Measurements from ENCODE around the gene CDK19. TPM values are rescaled to one million over a fixed set of nuclear protein-coding genes. Genes with fewer than 3 reads are reported as not detected.

CDK19 gene
- total RNA-seq, 1 donor from 2014 or later = 26.6 TPM

DNA sequence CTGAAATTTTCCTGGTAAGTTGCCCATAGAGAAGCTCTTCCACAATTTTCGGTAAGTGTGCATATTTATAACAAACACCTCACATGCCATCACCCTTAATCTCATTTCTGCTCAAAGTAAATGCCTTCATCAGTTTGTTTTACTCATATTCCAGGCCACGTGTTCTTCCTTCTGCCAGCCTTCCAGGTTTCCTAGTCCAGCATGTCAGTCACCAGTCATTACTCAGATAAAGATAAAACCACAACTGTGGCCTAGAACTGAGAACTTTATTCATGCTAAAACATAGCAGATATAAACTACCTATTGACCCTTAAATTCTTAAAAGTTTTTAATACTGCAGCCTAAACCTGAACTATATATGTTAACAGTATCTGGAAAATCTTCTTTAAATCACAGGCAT, 189.4 kb downstream of the CDK19 start:
- Histone ChIP-seq H3K27me3 (no peaks in the 10 kb centered on the region), H3K4me3 (no peak overlapping the region), H3K27ac (no peak overlapping the region), H3K9me3 (no peaks in the 10 kb centered on the region), H3K4me1 (no peaks in the 10 kb centered on the region), H3K36me3 (peaks cover 32% of the 10 kb centered on the region)
- no peak for DNase-seq
- intact Hi-C loops (cut with DNase I) = no loop called here
- no peak for ATAC-seq
- TF ChIP-seq, protein P1, sequence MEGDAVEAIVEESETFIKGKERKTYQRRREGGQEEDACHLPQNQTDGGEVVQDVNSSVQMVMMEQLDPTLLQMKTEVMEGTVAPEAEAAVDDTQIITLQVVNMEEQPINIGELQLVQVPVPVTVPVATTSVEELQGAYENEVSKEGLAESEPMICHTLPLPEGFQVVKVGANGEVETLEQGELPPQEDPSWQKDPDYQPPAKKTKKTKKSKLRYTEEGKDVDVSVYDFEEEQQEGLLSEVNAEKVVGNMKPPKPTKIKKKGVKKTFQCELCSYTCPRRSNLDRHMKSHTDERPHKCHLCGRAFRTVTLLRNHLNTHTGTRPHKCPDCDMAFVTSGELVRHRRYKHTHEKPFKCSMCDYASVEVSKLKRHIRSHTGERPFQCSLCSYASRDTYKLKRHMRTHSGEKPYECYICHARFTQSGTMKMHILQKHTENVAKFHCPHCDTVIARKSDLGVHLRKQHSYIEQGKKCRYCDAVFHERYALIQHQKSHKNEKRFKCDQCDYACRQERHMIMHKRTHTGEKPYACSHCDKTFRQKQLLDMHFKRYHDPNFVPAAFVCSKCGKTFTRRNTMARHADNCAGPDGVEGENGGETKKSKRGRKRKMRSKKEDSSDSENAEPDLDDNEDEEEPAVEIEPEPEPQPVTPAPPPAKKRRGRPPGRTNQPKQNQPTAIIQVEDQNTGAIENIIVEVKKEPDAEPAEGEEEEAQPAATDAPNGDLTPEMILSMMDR (IDR thresholded peaks at IDR 0.05) = no peak

DNA sequence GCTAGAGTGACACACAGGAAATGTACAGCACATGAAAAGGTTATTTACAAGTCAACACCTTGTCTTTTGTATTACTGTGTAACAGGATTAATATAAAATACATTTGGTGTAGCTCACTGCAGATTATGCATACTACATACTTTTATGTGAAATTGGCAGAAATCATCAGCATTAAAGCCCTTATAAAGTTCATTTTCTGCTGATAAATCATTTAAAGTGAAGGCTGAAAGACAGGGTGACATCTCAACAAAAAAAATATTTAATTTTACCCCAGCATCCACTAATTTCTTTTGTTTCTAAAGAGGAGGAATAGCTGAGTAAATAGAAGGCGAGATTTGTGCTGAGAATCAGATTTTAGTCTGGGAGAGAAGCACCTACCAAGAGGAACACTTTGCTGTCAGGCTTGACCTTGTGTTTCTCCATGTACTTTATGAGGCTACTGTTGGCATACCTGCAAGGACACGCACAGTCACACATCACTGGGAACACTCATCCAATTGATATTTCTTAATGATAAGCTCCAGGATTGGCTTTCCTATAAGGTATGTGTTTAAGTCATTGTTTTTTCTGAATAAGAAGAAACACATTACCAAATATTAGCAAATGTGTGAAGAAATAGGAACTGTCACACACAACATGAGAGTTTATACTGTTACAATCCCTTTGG, 192.2 kb downstream of the CDK19 start:
- H3K27me3 ChIP-seq = no peaks in the 10 kb centered on the region
- peaks cover 35% of the 10 kb centered on the region for H3K36me3 ChIP-seq
- H3K4me1 ChIP-seq = no peaks in the 10 kb centered on the region
- no peak overlapping the region for H3K4me3 ChIP-seq
- DNase-seq (no peak), ATAC-seq (no peak)
- intact Hi-C loops (cut with DNase I) = no loop called here
- no peak overlapping the region for H3K27ac ChIP-seq
- no peaks in the 10 kb centered on the region for H3K9me3 ChIP-seq
- TF ChIP-seq, protein P1 (IDR thresholded peaks at IDR 0.05) = no peak

DNA sequence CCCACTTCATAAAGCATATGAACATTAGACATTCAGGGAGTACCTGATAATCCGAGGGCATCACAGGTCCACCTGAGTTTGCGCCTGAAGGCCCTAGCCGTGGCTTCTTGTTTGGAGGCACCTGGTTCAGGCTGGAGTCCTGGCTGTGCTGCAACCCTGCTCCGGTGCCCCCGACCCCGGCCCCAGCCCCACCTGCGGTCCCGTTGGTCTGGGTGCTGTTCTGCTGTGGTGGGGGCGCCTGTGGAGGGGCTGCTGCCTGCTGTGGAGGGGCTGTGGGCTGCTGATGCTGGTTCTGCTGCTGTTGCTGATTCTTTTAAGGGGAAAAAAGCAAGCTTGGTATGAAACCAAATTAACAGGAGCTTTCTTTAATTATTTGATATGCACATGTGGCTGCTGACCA, 194.2 kb downstream of the CDK19 start:
- intact Hi-C loops (cut with DNase I) = no loop called here
- H3K4me3 ChIP-seq = no peak overlapping the region
- TF ChIP-seq, protein P1 (IDR thresholded peaks at IDR 0.05) = no peak
- H3K27me3 ChIP-seq = no peaks in the 10 kb centered on the region
- DNase-seq (no peak), ATAC-seq (no peak)
- no peaks in the 10 kb centered on the region for H3K9me3 ChIP-seq
- no peaks in the 10 kb centered on the region for H3K4me1 ChIP-seq
- H3K36me3 ChIP-seq = peaks cover 33% of the 10 kb centered on the region
- H3K27ac ChIP-seq = no peak overlapping the region

DNA sequence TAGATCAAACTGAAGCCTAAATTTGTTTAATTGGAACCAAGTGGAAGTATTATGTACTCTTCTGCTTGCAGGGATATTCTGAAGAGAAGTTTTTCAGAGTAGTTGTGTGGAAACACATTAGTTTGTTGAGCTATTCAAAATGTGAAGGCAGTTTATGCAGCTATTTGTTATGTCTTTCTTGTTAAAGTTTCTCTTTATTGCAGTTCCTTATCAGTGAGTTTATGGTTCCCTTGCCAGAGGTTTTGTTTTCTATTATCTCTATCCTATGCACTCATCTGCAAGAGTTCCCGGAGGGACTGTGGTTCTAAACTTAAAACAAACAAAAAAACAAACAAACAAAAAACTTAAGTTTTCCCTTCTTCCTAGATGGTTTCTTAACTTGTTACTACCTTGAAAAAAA, 195.2 kb downstream of the CDK19 start:
- Histone ChIP-seq H3K36me3 (peaks cover 33% of the 10 kb centered on the region), H3K4me3 (no peak overlapping the region), H3K9me3 (no peaks in the 10 kb centered on the region), H3K27ac (no peak overlapping the region), H3K4me1 (no peaks in the 10 kb centered on the region), H3K27me3 (no peaks in the 10 kb centered on the region)
- ATAC-seq (no peak), DNase-seq (no peak)
- TF ChIP-seq, protein P1 (IDR thresholded peaks at IDR 0.05) = no peak
- intact Hi-C loops (cut with DNase I) = no loop called here

DNA sequence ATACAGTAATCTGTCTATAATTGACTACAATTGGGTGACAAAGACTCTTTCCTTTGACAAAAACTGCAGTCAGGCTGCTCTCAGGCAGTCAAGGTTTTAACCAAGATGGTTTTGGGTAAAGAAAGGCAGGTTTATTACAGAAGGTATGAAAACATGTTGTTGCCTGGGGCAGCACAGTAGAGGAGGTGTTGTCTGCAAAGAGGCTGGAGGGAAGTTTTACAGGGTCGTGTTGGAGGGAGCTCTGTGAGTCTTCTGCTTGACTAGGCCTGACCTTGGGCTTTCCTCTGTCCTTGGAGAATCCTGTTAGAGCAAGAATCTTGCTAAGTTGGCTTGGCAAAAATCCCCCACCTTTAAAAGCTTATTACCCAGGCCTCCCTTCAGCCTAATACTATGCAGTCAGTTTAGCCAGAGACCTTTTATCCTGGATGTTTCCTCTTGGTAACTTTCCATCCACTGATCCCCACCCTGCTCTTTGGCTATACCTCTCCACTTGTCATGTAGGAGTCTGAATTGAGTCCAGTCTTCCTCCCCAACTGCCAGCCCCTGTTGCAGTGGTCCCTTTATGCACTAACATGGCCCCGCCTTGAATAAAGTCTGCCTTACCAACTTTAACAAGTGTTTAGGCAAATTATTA, 195.9 kb downstream of the CDK19 start:
- intact Hi-C loops (cut with DNase I) = no loop called here

More for the DNA sequence above, 195.9 kb downstream of the CDK19 start:
- Histone ChIP-seq H3K4me3 (no peak overlapping the region), H3K36me3 (peaks cover 34% of the 10 kb centered on the region), H3K9me3 (no peaks in the 10 kb centered on the region), H3K27ac (no peak overlapping the region), H3K27me3 (no peaks in the 10 kb centered on the region), H3K4me1 (no peaks in the 10 kb centered on the region)
- ATAC-seq (no peak), DNase-seq (no peak)
- TF ChIP-seq, protein P1 (IDR thresholded peaks at IDR 0.05) = no peak
